ENCODE data around the gene MYADM. TPM values are rescaled to one million over a fixed set of nuclear protein-coding genes. Genes with fewer than 3 reads are reported as not detected.

Gene MYADM
- 10 to 100 TPM; 64.7 to 69.9 TPM for total RNA-seq

GRCh38 chr19:53867225-53868090, at the start of gene MYADM:
TSS of gene MYADM (plus strand) at chr19:53867883. CDS start at chr19:53873530, 5,647 bp downstream.
- peak within 1 kb of the TSS; percentile 91 for H3K27ac Mint-ChIP-seq
- TF ChIP-seq CTCF (IDR thresholded peaks at IDR 0.05): no peak
- H3K4me3 Mint-ChIP-seq: peak within 1 kb of the TSS; percentile 92
- no peaks in the 10 kb centered on the region for H3K9me3 Mint-ChIP-seq
- H3K36me3 Mint-ChIP-seq (ENCODE audit: low read depth): peaks cover 10% of the 10 kb centered on the region
- peaks cover 25% of the 10 kb centered on the region for H3K4me1 Mint-ChIP-seq (ENCODE audit: low read depth)
- intact Hi-C loops (cut with micrococcal nuclease): no loop called here
- no peaks in the 10 kb centered on the region for H3K27me3 Mint-ChIP-seq
- ChIA-PET CTCF (interaction anchor here (1.0 to 3.0 kb wide), 3 partner anchors 11 to 15 kb away, joined by 5 to 14 read pairs (median 9); partner anchors contain the start of gene PRKCG), POLR2A (interaction anchor here (0.6 to 5.0 kb wide), 6 partner anchors 9 to 22 kb away, joined by 3 to 18 read pairs (median 8); no protein-coding TSS in a partner anchor)
- DNase-seq: peak; percentile 100
- peak; percentile 74 for ATAC-seq

DNA sequence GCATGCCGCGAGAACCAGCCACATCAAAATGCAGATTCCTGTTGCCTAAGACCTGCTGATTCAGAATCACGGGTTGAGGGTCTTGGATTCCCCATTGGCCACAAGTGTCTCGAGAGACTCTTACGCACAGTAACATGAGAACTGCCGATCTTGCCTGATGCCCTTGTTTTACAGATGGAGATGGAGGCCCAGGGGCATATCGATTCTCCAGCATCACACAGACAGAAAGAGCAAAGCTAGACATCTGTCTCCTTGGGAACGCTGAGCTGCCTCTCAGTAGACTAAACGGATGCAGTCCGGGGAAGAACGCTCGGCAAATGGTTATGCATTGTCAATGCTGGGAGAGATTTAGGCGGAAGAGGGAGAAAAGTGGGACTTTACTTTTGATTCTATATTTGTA, 48.9 kb upstream of the MYADM start:
- ChIA-PET POLR2A (no interaction called here), CTCF (no interaction called here)
- H3K27me3 Mint-ChIP-seq: peaks cover 10% of the 10 kb centered on the region
- ATAC-seq (no peak), DNase-seq (no peak)
- no peak for TF ChIP-seq CTCF (IDR thresholded peaks at IDR 0.05)
- H3K36me3 Mint-ChIP-seq (ENCODE audit: low read depth): no peaks in the 10 kb centered on the region
- H3K4me3 Mint-ChIP-seq: no peak overlapping the region
- intact Hi-C loops (cut with micrococcal nuclease): no loop called here
- H3K4me1 Mint-ChIP-seq (ENCODE audit: low read depth): no peaks in the 10 kb centered on the region
- no peaks in the 10 kb centered on the region for H3K9me3 Mint-ChIP-seq
- no peak overlapping the region for H3K27ac Mint-ChIP-seq

GRCh38 chr19:53819861-53820260, 47.8 kb upstream of the MYADM start:
- H3K27ac Mint-ChIP-seq: no peak overlapping the region
- intact Hi-C loops (cut with micrococcal nuclease): no loop called here
- H3K4me3 Mint-ChIP-seq: no peak overlapping the region
- no peaks in the 10 kb centered on the region for H3K9me3 Mint-ChIP-seq
- H3K4me1 Mint-ChIP-seq (ENCODE audit: low read depth): no peaks in the 10 kb centered on the region
- peaks cover 17% of the 10 kb centered on the region for H3K27me3 Mint-ChIP-seq
- TF ChIP-seq CTCF (IDR thresholded peaks at IDR 0.05): no peak
- CTCF ChIA-PET: interaction anchor here (1.1 kb wide), 2 partner anchors 27 to 210 kb away, joined by 3 to 5 read pairs; no protein-coding TSS in a partner anchor
- POLR2A ChIA-PET: no interaction called here
- H3K36me3 Mint-ChIP-seq (ENCODE audit: low read depth): no peaks in the 10 kb centered on the region
- ATAC-seq: no peak
- no peak for DNase-seq

- no peak for TF ChIP-seq CTCF (IDR thresholded peaks at IDR 0.05)
- ChIA-PET POLR2A (no interaction called here), CTCF (interaction anchor here (2.1 kb wide), 1 partner anchor 31 kb away, joined by 5 read pairs; no protein-coding TSS in a partner anchor)
- Mint-ChIP-seq H3K9me3 (no peaks in the 10 kb centered on the region), H3K36me3 (ENCODE audit: low read depth) (no peaks in the 10 kb centered on the region), H3K27ac (no peak overlapping the region), H3K27me3 (peaks cover 24% of the 10 kb centered on the region), H3K4me3 (peak overlapping the region; percentile 45), H3K4me1 (ENCODE audit: low read depth) (no peaks in the 10 kb centered on the region)
- ATAC-seq (peak; percentile 27), DNase-seq (no peak)
- intact Hi-C loops (cut with micrococcal nuclease): no loop called here
Observed at GRCh38 chr19:53823380-53824120, 44.1 kb upstream of the MYADM start.
